Astrocyte (in vitro differentiated cells and primary cell): ENCODE measurements around the gene CTNNBIP1. TPM values are rescaled to one million over a fixed set of nuclear protein-coding genes. Genes with fewer than 3 reads are reported as not detected.

Source experiments
- DNase-seq: peaks from one replicate; pipeline ENCODE4 v3.0.0-alpha.2; 2010; ENCODE audit warnings: low read depth
- FAIRE-seq: peaks from 2 replicates; lab custom pipeline; 2011; peaks lifted over from hg19 to GRCh38; lab: Jason Lieb, UNC
- H2AFZ ChIP-seq: 2 replicates; pipeline ENCODE4 v1.6.0; 2012; ENCODE audit warnings: low read depth, low read length, inconsistent platforms
- H3K27ac ChIP-seq: 2 replicates; pipeline ENCODE4 v1.5.1; 2011; ENCODE audit warnings: low read depth, low read length, inconsistent platforms
- H3K27me3 ChIP-seq: 2 replicates; pipeline ENCODE4 v1.6.0; 2011; ENCODE audit warnings: low read length, inconsistent platforms; ENCODE audit not compliant: insufficient read depth
- H3K36me3 ChIP-seq: 2 replicates; pipeline ENCODE4 v1.5.1; 2011; ENCODE audit warnings: low read length, inconsistent platforms; ENCODE audit not compliant: insufficient read depth
- H3K4me1 ChIP-seq: 2 replicates; pipeline ENCODE4 v1.5.1; 2011; ENCODE audit warnings: low read length, inconsistent platforms; ENCODE audit not compliant: insufficient read depth
- H3K4me2 ChIP-seq: 2 replicates; pipeline ENCODE4 v1.6.0; 2012; ENCODE audit warnings: low read length, inconsistent platforms
- H3K4me3 ChIP-seq: 2 replicates; pipeline ENCODE4 v1.5.1; 2011; ENCODE audit warnings: low read depth, mild to moderate bottlenecking, low read length, inconsistent platforms; ENCODE audit not compliant: insufficient read depth
- H3K79me2 ChIP-seq: 2 replicates; pipeline ENCODE4 v1.6.0; 2012; ENCODE audit warnings: mild to moderate bottlenecking, low read length, inconsistent platforms; ENCODE audit not compliant: insufficient read depth
- H3K9ac ChIP-seq: 2 replicates; pipeline ENCODE4 v1.6.0; 2012; ENCODE audit warnings: mild to moderate bottlenecking, low read length, inconsistent platforms
- H3K9me3 ChIP-seq: 2 replicates; pipeline ENCODE4 v1.5.1; 2012; ENCODE audit warnings: low read depth, mild to moderate bottlenecking, low read length, inconsistent platforms; ENCODE audit not compliant: insufficient read depth
- H4K20me1 ChIP-seq: 2 replicates; pipeline ENCODE4 v1.6.0; 2012; ENCODE audit warnings: low read length, inconsistent platforms; ENCODE audit not compliant: insufficient read depth
- H3K27ac Mint-ChIP-seq: one replicate; pipeline ENCODE4 v1.8.0; 2021; ENCODE audit warnings: mild to moderate bottlenecking, mixed read lengths; ENCODE audit not compliant: unreplicated experiment
- H3K27me3 Mint-ChIP-seq: one replicate; pipeline ENCODE4 v1.8.0; 2021; ENCODE audit warnings: low read depth, mixed read lengths; ENCODE audit not compliant: unreplicated experiment
- H3K36me3 Mint-ChIP-seq: one replicate; pipeline ENCODE4 v1.8.0; 2021; ENCODE audit warnings: low read depth, mixed read lengths; ENCODE audit not compliant: unreplicated experiment
- H3K4me1 Mint-ChIP-seq: one replicate; pipeline ENCODE4 v1.8.0; 2021; ENCODE audit warnings: low read depth, mixed read lengths; ENCODE audit not compliant: unreplicated experiment
- H3K4me3 Mint-ChIP-seq: one replicate; pipeline ENCODE4 v1.8.0; 2021; ENCODE audit warnings: mild to moderate bottlenecking, moderate library complexity, mixed read lengths; ENCODE audit not compliant: unreplicated experiment
- H3K9me3 Mint-ChIP-seq: one replicate; pipeline ENCODE4 v1.8.0; 2021; ENCODE audit warnings: mild to moderate bottlenecking, mixed read lengths; ENCODE audit not compliant: unreplicated experiment
- CTCF ChIP-seq: IDR thresholded peaks from 2 replicates; pipeline ENCODE4 v1.5.1; 2011; ENCODE audit warnings: low read depth, mild to moderate bottlenecking, inconsistent platforms, low read length, moderate library complexity; ENCODE audit not compliant: insufficient read depth
- EZH2 ChIP-seq: IDR thresholded peaks from 2 replicates; pipeline ENCODE4 v1.6.1; 2012; ENCODE audit warnings: mild to moderate bottlenecking, low read length, inconsistent platforms; ENCODE audit not compliant: insufficient read depth
- total RNA-seq: library from RNA; stranded (reverse); gene quantifications from 2 replicates; pipeline ENCODE4 v1.2.1, GENCODE V29; 2021

Gene CTNNBIP1
- total RNA-seq, 1 donor from 2014 or later = 53.7 TPM

- Mint-ChIP-seq H3K9me3 (no peaks in the 10 kb centered on the region), H3K4me1 (peaks cover 29% of the 10 kb centered on the region), H3K4me3 (peak overlapping the region; percentile 75), H3K36me3 (no peaks in the 10 kb centered on the region), H3K27me3 (no peaks in the 10 kb centered on the region), H3K27ac (peak overlapping the region; percentile 84)
- H3K4me1 ChIP-seq = peaks cover 33% of the 10 kb centered on the region
- H3K4me2 ChIP-seq = peak overlapping the region; percentile 95
- H3K27ac ChIP-seq = no peak overlapping the region
- no peaks in the 10 kb centered on the region for H3K36me3 ChIP-seq
- FAIRE-seq (no peak), DNase-seq (no peak)
- peak overlapping the region; percentile 70 for H3K4me3 ChIP-seq
- peaks cover 34% of the 10 kb centered on the region for H4K20me1 ChIP-seq
- no peaks in the 10 kb centered on the region for H3K27me3 ChIP-seq
- no peak for TF ChIP-seq CTCF
- TF ChIP-seq EZH2 = no peak
- H3K9me3 ChIP-seq = no peaks in the 10 kb centered on the region
- H3K79me2 ChIP-seq = peaks cover 35% of the 10 kb centered on the region
- H2AFZ ChIP-seq = peak overlapping the region; percentile 95
- H3K9ac ChIP-seq = peak overlapping the region; percentile 66
Observed at GRCh38 chr1:9824702-9825089, 85.4 kb downstream of the CTNNBIP1 start.

DNA sequence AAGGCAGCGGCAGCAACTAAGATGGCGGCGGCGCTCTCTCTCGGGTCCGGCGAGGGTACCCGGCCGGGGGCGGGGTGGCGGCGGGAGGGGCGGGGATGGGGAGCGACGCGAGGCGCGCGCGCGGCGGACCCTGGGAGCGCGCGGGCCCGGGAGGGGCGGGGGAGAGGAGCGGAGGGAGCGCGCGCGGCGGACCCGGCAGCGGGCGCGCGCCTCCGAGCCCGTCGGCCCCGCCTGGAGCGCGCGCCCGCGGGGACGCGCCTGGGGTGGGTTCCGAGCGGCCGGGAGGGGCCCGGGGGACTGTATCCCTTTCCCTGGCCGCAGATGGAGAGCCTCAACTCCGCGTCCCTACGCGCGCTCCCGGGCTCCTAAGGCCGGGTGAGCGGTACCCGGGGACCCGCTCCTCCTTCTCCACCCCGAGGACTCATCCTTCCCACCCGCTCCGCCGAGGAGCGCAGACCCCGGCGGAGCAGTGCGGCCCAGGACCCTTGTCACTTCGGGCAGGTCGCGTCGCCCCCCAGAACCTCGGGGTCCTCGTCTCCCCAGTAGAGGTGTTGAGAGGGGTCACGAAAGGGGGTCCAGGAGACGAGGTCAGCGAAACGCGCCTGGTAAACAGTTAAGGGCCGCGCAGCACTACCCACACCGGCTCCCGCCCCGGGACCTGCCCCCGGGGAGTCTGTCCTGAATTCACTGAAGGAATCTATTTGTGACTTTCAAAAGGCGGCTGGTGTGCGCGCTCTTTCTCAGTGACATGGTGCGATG, 85.9 kb downstream of the CTNNBIP1 start, which contains the start of gene CLSTN1:
Gene CLSTN1 (minus strand): TSS at position 23 of the 759 bp plus-strand sequence. CDS start 232 bp downstream, outside the sequence.
- Histone ChIP-seq H3K27me3 (no peaks in the 10 kb centered on the region), H3K9me3 (no peaks in the 10 kb centered on the region), H3K27ac (no peak within 1 kb of the TSS), H3K9ac (peak within 1 kb of the TSS; percentile 74), H3K79me2 (peaks cover 41% of the 10 kb centered on the region), H3K4me3 (peak within 1 kb of the TSS; percentile 79), H4K20me1 (peaks cover 38% of the 10 kb centered on the region), H3K4me2 (peak within 1 kb of the TSS; percentile 95), H2AFZ (peak within 1 kb of the TSS; percentile 95), H3K36me3 (no peaks in the 10 kb centered on the region), H3K4me1 (peaks cover 33% of the 10 kb centered on the region)
- Mint-ChIP-seq H3K4me3 (peak within 1 kb of the TSS; percentile 94), H3K36me3 (no peaks in the 10 kb centered on the region), H3K9me3 (no peaks in the 10 kb centered on the region), H3K27me3 (no peaks in the 10 kb centered on the region), H3K27ac (peak within 1 kb of the TSS; percentile 90), H3K4me1 (peaks cover 29% of the 10 kb centered on the region)
- TF ChIP-seq EZH2 (no peak), CTCF (no peak)
- DNase-seq (peak; percentile 72), FAIRE-seq (no peak)

DNA sequence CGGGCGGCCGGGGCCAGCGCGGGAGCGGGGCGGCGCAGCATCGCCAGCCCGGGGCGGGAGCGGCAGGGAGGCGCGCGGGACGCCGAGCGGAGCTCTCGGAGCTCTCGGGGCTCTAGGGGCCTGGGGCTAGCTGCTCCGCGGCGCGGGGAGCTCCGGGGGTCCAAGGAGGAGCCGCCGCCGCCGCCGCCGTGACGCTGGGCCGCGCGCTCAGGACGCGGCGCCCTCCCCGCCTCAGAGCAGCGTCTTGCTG, 86.5 kb downstream of the CTNNBIP1 start:
- H3K4me3 Mint-ChIP-seq = no peak overlapping the region
- Histone ChIP-seq H3K27ac (no peak overlapping the region), H3K4me3 (peak overlapping the region; percentile 79), H3K9me3 (no peaks in the 10 kb centered on the region), H3K4me2 (peak overlapping the region; percentile 94), H3K27me3 (no peaks in the 10 kb centered on the region), H3K79me2 (peaks cover 44% of the 10 kb centered on the region), H4K20me1 (peaks cover 41% of the 10 kb centered on the region), H3K36me3 (no peaks in the 10 kb centered on the region), H2AFZ (peak overlapping the region; percentile 67), H3K9ac (peak overlapping the region; percentile 74), H3K4me1 (peaks cover 33% of the 10 kb centered on the region)
- H3K27me3 Mint-ChIP-seq = no peaks in the 10 kb centered on the region
- FAIRE-seq (no peak), DNase-seq (no peak)
- no peak for TF ChIP-seq EZH2
- no peak for TF ChIP-seq CTCF
- H3K4me1 Mint-ChIP-seq = peaks cover 29% of the 10 kb centered on the region
- no peaks in the 10 kb centered on the region for H3K9me3 Mint-ChIP-seq
- H3K27ac Mint-ChIP-seq = no peak overlapping the region
- H3K36me3 Mint-ChIP-seq = no peaks in the 10 kb centered on the region
